ENCODE results near the gene BTNL8. TPM values are rescaled to one million over a fixed set of nuclear protein-coding genes. Genes with fewer than 3 reads are reported as not detected.

The BTNL8 gene
- polyA plus RNA-seq, 5 donors: 0.58 to 1.1 (median 1.1) TPM

GRCh38 chr5:180959661-180960060 is 60.7 kb downstream of the BTNL8 start:
- DNase-seq: no peak

DNA sequence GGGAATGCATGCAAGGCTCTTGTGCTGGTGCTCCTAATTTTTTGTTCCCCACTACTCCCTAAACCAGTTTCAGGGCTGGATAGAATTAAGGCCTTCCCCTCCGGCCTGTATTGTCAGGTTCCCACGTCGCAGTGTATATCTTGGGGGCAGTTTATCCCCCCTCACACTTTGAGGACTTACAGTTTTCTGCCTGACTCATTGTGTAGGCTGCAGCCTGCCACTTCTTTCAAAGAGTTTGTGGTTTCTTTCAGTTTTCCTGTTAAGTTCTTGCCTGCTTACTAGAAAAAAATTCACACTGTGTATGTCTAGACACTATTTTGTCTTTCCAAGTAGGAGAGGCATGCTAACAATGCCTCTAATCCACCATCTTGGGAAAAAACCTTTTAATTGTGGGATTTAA is 61.2 kb downstream of the BTNL8 start:
- DNase-seq: no peak

- no peak for DNase-seq
Measured at GRCh38 chr5:180969406-180969805, 70.4 kb downstream of the BTNL8 start.

- DNase-seq: no peak
Measured at GRCh38 chr5:180970336-180970735, 71.4 kb downstream of the BTNL8 start.

- DNase-seq: no peak
Measured at GRCh38 chr5:180970875-180971274, 71.9 kb downstream of the BTNL8 start.

- no peak for DNase-seq
Measured at GRCh38 chr5:180974612-180975315, 75.8 kb downstream of the BTNL8 start.

DNA sequence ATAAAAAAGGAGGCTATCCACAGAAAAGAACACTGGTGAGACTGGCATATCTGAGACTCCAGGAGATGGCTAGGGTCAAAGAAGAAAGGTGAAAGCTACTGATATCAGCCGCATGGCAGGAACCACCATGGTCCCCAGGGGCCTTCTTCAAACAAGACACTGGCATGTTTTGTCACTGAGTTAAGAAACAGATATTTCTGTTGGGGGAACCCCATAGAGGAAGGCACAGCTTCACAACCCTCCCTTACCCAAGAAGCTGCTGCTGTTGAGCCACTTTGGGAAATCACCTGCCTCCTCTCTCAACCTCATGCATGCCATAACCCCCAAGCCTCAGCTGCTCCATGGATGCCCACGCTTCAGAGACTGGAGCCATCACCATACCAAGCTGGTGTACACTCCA is 76.4 kb downstream of the BTNL8 start:
- DNase-seq: no peak

DNA sequence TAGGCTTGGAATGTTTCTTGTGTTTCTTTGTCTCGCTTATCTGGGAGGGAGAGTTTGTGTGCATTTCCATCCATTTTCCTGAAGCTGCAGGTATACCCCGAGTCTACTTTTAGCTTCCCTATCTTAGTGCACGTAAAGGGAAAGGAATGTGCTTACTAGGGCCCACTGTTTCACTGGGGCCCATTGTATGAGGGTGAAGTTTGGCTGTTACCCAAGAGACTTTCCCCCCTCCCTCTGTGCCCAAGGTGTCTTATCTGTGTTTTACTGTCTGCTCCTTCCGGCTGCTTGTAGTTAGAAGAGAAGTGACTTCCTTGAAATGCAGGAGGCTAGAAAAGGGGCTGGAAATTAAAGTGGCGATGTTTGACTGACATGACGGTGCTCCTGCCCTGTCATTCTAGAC is 77.6 kb downstream of the BTNL8 start:
- no peak for DNase-seq

DNA sequence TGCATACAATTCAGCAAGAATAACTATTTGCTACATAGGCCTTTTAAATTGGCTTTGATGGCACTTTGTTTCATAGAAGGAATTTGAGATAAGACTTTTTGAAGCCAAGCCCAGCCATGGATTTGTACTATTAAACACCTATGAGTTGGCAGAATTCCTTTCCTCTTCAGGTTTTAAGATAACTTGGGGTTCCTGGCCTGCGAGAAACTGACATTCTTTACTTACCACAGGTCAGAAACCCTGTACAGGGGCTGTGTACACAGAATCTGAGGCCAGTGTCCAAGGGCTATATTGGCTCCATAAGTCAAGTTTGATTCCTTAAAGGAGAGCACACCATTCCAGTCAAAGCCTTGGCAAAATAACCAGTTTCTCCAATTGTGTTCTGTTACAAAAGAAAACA is 78.9 kb downstream of the BTNL8 start:
- DNase-seq: no peak

GRCh38 chr5:180982008-180982741 is 83.2 kb downstream of the BTNL8 start:
- DNase-seq: no peak

DNA sequence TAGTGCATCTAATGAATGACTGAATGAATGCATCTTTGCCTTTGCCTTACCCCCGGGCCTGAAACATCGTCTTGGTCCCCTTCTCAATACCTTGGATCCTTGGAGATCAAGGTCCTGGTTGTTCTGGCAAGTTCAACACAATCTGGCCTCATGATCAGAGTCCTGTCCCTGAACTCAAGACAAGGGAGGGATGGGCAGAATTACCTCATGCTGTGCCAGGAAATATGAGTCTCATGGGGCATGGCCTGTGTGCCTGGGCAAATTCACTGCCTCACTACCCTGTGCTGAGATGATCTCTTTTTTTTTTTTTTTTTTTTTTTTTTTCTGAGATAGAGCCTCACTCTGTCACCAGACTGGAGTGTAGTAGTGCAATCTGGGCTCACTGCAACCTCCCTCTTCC is 89.1 kb downstream of the BTNL8 start:
- no peak for DNase-seq

DNA sequence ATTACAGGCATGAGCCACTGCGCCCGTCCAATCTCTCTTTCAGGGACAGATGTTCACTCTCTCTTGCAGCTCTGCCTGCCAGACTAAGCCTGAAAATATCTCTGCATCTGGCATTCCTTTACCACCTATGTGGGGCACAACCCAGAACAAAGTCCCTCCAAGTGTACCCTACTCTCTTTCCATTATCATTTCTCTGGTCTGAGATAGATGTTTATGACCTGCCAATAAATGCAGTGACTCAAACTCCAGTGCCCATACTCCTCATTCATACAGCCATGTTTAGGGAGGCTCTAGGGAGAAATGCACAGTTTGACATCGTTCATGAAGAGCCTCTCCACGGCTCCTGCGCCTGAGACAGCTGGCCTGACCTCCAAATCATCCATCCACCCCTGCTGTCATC is 89.6 kb downstream of the BTNL8 start, which contains the start of gene BTNL3:
Gene BTNL3 (plus strand): TSS at position 255 of the 400 bp plus-strand sequence. CDS start 183 bp downstream, outside the sequence.
- no peak for DNase-seq

DNA sequence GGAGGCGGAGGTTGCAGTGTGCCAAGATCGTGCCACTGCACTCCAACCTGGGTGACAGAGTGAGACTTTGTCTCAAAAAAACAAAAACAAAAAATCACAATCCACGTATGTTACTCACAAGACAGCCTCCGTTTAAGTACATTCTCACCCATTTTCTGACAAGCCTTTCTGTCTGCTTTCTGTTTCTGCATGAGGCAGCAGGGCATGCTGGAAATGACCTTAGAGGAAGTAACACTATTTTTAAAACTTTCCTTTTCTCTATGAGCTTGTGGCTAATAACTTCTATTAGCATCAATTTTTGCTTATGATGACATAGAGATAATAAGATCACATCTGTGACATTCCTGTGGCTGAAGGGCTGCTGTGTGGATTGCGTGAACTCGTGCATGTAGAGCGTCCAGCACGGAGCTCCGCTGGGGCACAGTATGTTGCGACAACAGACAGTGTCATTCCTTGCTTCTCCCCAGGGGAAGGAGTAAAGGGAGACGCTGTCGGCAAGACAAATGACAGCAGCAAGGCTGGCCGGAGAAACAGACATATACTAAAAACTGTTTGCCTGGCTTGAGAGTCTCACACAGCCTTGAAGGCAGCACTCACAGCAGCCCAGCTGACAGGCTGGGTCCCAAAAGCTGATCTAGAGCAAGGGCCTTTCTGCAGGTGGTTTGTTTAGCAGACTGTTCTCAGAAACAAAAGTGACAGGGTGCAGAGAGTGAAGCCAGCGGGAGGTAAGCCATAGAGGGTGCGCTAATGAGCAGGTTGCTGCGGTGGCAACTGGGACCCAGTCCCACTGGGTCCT is 91.3 kb downstream of the BTNL8 start:
- no peak for DNase-seq

DNA sequence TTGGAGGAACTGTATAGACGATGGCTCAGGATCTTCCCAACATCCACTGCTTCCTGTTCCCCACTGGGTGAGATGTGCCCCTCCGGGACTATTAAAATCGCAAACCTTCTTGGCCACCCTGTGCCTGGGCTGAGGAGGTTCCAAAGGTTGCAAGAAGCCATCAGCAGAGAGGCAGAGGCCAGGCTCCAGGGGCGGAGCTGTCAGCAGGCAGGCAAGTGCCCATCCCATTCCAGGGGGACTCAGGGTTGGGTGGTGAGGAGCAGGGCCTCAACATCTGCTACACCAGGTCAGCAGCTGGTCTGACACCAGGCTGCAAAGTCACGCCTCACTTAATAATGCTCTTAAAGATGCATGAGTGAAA is 91.9 kb downstream of the BTNL8 start:
- no peak for DNase-seq

Other genes with a start within 250 kb of the BTNL8 start
- 10 to 100 TPM; 27.0 to 43.9 (median 33.7) TPM for gene FLT4, start 249.6 kb upstream of the BTNL8 start, polyA plus RNA-seq (ENCODE audit: insufficient read depth in 1 of 5, insufficient read length in 5 of 5, low replicate concordance in 1 of 5)
- gene OR2Y1, start 159.1 kb upstream of the BTNL8 start, polyA plus RNA-seq (ENCODE audit: insufficient read depth in 1 of 5, insufficient read length in 5 of 5, low replicate concordance in 1 of 5): not detected
- gene MGAT1, start 96.4 kb upstream of the BTNL8 start, polyA plus RNA-seq (ENCODE audit: insufficient read depth in 1 of 5, insufficient read length in 5 of 5, low replicate concordance in 1 of 5): 100 to 1,000 TPM in 1 of 5 donors, 10 to 100 TPM in 4; 67.9 to 104 (median 75.3) TPM
- 10 to 100 TPM; 44.2 to 68.5 (median 62.9) TPM for gene ZFP62, start 37.9 kb upstream of the BTNL8 start, polyA plus RNA-seq (ENCODE audit: insufficient read depth in 1 of 5, insufficient read length in 5 of 5, low replicate concordance in 1 of 5)
- under 1 TPM in 2 of 5 donors, not detected in 3; 0.10 to 0.29 TPM for gene BTNL3, start 89.7 kb downstream of the BTNL8 start, polyA plus RNA-seq (ENCODE audit: insufficient read depth in 1 of 5, insufficient read length in 5 of 5, low replicate concordance in 1 of 5)
- gene BTNL9, start 141.1 kb downstream of the BTNL8 start, polyA plus RNA-seq (ENCODE audit: insufficient read depth in 1 of 5, insufficient read length in 5 of 5, low replicate concordance in 1 of 5): 10 to 100 TPM; 12.0 to 23.5 (median 13.6) TPM
- not detected for gene OR2V1, start 232.0 kb downstream of the BTNL8 start, polyA plus RNA-seq (ENCODE audit: insufficient read depth in 1 of 5, insufficient read length in 5 of 5, low replicate concordance in 1 of 5)
- under 1 TPM in 4 of 5 donors, not detected in 1; 0.03 to 0.05 (median 0.04) TPM for gene OR2V2, start 248.4 kb downstream of the BTNL8 start, polyA plus RNA-seq (ENCODE audit: insufficient read depth in 1 of 5, insufficient read length in 5 of 5, low replicate concordance in 1 of 5)

All from right lung (tissue), 5 donors.